GM12801 (cell line): Measurements from ENCODE around the gene DICER1.

ENCODE experiments used
- TF ChIP-seq, protein P1 (sequence below): IDR thresholded peaks from one replicate; pipeline ENCODE4 v1.5.1; 2011; ENCODE audit warnings: control low read depth; ENCODE audit not compliant: insufficient read length; ENCODE audit errors: extremely low read depth

DICER1 gene

DNA sequence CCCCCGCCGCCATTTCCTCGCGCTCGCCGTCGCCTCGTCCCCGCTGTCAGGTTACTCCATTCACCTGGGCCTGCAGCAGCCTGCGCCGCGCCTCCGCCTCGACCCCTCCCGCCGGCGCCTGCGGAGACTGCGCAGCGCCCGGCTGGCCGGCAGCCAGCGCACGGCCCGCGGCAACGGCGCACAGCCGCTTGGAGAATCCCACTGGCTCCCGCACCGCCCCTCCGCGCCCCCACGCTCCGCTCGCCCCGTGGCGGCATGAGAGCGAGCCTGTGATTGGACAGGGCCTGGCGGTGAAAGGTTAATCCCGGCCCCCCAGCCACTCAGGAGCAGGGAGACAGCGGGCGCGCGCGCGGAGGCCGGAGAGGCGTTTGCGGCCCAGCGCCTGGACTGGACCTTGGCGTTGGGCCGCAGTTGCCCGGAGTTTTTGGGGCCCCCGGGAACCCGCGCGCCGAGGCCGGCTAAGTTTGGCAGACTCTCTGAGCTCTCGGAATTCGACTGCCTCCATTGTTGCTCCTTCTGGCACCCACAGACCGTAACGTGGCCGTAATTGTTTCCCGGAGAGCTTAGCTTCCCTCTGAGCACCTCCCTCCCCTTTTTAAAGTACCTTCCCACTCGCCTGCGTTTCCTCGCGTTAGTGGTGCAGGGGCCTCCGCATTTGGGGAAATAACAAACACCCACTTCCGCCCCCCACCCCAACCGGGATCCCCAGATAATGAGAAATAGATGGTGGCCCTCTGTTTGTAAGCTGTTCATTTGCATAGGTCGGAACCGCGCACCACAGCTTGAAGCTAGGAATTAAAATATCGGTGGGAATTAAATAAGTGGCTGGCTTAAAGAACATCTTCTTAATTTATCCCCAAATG, at the start of gene DICER1:
Gene DICER1, minus strand, starts transcription at position 203 of the 863 bp plus-strand sequence. CDS start 24,071 bp downstream, outside the sequence.
- TF ChIP-seq, protein P1, sequence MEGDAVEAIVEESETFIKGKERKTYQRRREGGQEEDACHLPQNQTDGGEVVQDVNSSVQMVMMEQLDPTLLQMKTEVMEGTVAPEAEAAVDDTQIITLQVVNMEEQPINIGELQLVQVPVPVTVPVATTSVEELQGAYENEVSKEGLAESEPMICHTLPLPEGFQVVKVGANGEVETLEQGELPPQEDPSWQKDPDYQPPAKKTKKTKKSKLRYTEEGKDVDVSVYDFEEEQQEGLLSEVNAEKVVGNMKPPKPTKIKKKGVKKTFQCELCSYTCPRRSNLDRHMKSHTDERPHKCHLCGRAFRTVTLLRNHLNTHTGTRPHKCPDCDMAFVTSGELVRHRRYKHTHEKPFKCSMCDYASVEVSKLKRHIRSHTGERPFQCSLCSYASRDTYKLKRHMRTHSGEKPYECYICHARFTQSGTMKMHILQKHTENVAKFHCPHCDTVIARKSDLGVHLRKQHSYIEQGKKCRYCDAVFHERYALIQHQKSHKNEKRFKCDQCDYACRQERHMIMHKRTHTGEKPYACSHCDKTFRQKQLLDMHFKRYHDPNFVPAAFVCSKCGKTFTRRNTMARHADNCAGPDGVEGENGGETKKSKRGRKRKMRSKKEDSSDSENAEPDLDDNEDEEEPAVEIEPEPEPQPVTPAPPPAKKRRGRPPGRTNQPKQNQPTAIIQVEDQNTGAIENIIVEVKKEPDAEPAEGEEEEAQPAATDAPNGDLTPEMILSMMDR, result no peak

- TF ChIP-seq, protein P1, result no peak
Observed at GRCh38 chr14:95206534-95206933, 49.2 kb upstream of the DICER1 start.

GRCh38 chr14:95204705-95205104, 47.4 kb upstream of the DICER1 start:
- TF ChIP-seq, protein P1, result no peak

DNA sequence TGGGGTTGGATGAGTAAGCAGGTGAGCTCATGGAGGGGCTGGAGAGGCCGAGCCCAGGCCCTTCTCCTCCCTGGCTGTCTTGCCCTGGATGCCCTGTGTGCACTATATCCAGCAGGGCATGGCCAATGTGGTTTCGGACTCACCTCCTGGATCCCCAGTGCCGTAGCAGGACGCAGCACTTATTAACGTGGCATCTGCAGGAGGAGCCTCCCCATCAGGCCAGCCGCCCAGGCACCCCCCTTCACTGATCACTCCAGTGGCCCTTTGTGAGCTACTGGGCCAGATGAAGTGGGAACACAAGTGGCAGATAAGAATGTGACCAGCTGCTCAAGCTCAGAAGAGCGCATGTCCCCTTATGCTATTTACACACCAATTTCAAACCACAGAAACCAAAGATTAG, 43.1 kb upstream of the DICER1 start:
- TF ChIP-seq, protein P1, result no peak

DNA sequence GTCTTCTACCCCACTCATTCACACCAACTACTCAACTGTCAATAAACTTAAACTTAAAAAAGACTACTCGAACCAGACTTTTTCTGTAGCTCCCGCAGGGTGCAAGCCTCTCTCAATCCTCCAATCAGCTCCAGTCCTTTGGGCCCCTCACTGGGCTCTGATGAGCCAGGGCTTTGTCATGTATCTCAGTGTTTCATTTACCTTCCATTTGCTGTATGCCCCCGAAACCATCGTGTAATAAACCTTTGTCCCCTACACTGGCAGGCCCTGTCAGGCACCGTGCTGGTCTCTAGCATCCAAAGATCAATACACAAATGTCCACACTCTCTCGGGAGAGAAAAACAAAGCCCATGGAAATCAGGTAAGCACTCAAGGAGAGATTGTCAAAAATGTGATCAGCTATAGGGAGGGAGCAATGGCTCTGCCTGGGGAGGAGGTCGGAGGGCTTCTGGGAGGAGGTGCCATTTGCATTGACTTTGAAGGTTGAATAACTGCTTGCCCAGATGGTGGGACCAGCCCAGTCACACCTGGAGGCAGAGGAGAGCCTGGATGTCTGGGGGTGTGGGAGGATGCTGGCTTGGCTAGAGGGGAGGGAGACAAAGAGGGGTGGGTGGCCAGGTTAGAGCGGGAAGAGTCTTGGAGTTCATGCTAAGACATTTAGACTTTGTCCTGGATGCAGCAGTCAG, 42.1 kb upstream of the DICER1 start:
- TF ChIP-seq, protein P1, result no peak

DNA sequence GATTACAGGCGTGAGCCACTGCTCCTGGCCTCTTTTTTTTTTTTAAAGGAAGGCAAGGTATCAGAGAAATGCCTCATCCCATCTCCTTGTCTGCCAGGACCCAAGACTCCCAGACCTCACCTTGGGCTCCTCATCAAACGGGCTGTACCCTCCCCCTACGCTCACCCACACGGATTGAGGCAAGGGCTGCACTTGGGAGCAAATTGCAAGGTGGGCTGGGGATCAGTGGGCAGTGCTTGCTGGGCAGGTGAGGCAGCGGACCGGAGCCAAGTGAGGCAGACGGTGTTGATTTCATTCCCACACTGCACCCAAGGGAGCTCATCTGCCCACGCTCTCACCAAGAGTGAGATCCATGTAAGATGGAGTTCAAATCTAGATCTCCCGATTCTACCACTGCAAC, 41.0 kb upstream of the DICER1 start:
- TF ChIP-seq, protein P1, result no peak

DNA sequence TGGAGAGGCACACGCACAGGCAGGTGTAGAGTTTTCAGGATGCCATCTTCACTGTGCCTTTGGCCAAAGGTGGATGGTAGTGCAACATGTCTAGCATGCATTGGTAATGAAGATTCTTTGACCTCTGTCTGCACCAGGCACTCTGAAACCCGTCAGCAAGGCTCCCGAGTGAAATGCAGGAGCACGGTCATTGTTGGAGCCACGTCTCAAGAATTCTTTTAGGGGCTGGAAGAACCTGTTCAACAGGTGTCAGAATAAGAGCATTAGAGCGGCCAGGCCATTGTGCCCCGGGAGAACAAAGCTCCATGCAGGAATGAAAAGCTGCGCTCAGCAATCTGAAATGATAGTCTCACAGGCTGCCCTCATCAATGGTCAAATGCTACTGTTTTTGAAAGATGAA, 40.2 kb upstream of the DICER1 start:
- TF ChIP-seq, protein P1, result no peak
